ENCODE measurements around the gene TRPM3.

- TF ChIP-seq, protein P1, sequence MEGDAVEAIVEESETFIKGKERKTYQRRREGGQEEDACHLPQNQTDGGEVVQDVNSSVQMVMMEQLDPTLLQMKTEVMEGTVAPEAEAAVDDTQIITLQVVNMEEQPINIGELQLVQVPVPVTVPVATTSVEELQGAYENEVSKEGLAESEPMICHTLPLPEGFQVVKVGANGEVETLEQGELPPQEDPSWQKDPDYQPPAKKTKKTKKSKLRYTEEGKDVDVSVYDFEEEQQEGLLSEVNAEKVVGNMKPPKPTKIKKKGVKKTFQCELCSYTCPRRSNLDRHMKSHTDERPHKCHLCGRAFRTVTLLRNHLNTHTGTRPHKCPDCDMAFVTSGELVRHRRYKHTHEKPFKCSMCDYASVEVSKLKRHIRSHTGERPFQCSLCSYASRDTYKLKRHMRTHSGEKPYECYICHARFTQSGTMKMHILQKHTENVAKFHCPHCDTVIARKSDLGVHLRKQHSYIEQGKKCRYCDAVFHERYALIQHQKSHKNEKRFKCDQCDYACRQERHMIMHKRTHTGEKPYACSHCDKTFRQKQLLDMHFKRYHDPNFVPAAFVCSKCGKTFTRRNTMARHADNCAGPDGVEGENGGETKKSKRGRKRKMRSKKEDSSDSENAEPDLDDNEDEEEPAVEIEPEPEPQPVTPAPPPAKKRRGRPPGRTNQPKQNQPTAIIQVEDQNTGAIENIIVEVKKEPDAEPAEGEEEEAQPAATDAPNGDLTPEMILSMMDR (IDR thresholded peaks at IDR 0.05), result no peak
- TF ChIP-seq POLR2AphosphoS5 (IDR thresholded peaks at IDR 0.05) (no peak), POLR2A (IDR thresholded peaks at IDR 0.05) (no peak)
Observed at GRCh38 chr9:70561111-70561510, 560.3 kb downstream of the TRPM3 start.
